Keratinocyte (primary cell): ENCODE results near the gene SIRT7. TPM values are rescaled to one million over a fixed set of nuclear protein-coding genes. Genes with fewer than 3 reads are reported as not detected.

Source experiments
- DNase-seq: peaks from one replicate; pipeline ENCODE4 v3.0.0-alpha.2; 2011; ENCODE audit warnings: low read depth, missing footprints, low spot score
- FAIRE-seq: peaks from 2 replicates; lab custom pipeline; 2011; peaks lifted over from hg19 to GRCh38; lab: Jason Lieb, UNC
- H2AFZ ChIP-seq: 2 replicates; pipeline ENCODE4 v1.6.0; 2012; ENCODE audit warnings: low read length, control low read depth, inconsistent platforms; ENCODE audit not compliant: control insufficient read depth
- H3K27ac ChIP-seq: 2 replicates; pipeline ENCODE4 v1.5.1; 2011; ENCODE audit warnings: low read length; ENCODE audit not compliant: control insufficient read depth, insufficient read depth
- H3K27me3 ChIP-seq: 3 replicates; pipeline ENCODE4 v1.6.0; 2011; ENCODE audit warnings: low read length; ENCODE audit not compliant: control insufficient read depth, insufficient read depth; ENCODE audit errors: extremely low read depth
- H3K36me3 ChIP-seq, 2 experiments: 2 replicates in 1 of 2; 3 replicates in 1 of 2; pipeline ENCODE4 v1.5.1; 2011; ENCODE audit warnings: low read length in 2 of 2, mild to moderate bottlenecking in 1 of 2; ENCODE audit not compliant: control insufficient read depth in 2 of 2, insufficient read depth in 2 of 2; ENCODE audit errors: extremely low read depth in 1 of 2
- H3K4me1 ChIP-seq: 3 replicates; pipeline ENCODE4 v1.5.1; 2011; ENCODE audit warnings: low read length; ENCODE audit not compliant: control insufficient read depth, insufficient read depth; ENCODE audit errors: extremely low read depth
- H3K4me2 ChIP-seq: 3 replicates; pipeline ENCODE4 v1.6.0; 2011; ENCODE audit warnings: low read depth, low read length; ENCODE audit not compliant: control insufficient read depth, insufficient read depth; ENCODE audit errors: extremely low read depth
- H3K4me3 ChIP-seq, 3 experiments: fragments of 200-600 bp in 1 of 3; sonication (generic) in 1 of 3; 2 replicates in 2 of 3; 3 replicates in 1 of 3; pipeline ENCODE4 v1.5.1; 2011 to 2016; ENCODE audit warnings: low read length in 3 of 3, mild to moderate bottlenecking in 3 of 3, control low read depth in 2 of 3, inconsistent platforms in 1 of 3, low read depth in 1 of 3, mixed read lengths in 1 of 3, mixed run types in 1 of 3, moderate library complexity in 1 of 3; ENCODE audit not compliant: control insufficient read depth in 2 of 3, insufficient read depth in 2 of 3; ENCODE audit errors: extremely low read depth in 1 of 3
- H3K79me2 ChIP-seq: 2 replicates; pipeline ENCODE4 v1.6.0; 2012; ENCODE audit warnings: low read length; ENCODE audit not compliant: control insufficient read depth, insufficient read depth
- H3K9ac ChIP-seq: 3 replicates; pipeline ENCODE4 v1.6.0; 2011; ENCODE audit warnings: low read length; ENCODE audit not compliant: control insufficient read depth, insufficient read depth; ENCODE audit errors: extremely low read depth
- H3K9me1 ChIP-seq: 3 replicates; pipeline ENCODE4 v1.6.0; 2011; ENCODE audit warnings: low read length; ENCODE audit not compliant: control insufficient read depth, insufficient read depth; ENCODE audit errors: extremely low read depth
- H3K9me3 ChIP-seq: 2 replicates; pipeline ENCODE4 v1.5.1; 2012; ENCODE audit warnings: low read depth, low read length; ENCODE audit not compliant: control insufficient read depth
- H4K20me1 ChIP-seq: 3 replicates; pipeline ENCODE4 v1.6.0; 2011; ENCODE audit warnings: low read length; ENCODE audit not compliant: control insufficient read depth, insufficient read depth; ENCODE audit errors: extremely low read depth
- EZH2 ChIP-seq: IDR thresholded peaks from one replicate; pipeline ENCODE4 v1.6.1; 2012; ENCODE audit warnings: inconsistent platforms, mild to moderate bottlenecking, low read length, moderate library complexity
- dilution Hi-C: fragments of 300-500 bp; cut with MboI; formaldehyde crosslinking; loops from one replicate; pipeline ENCODE4 v1.7.0; 2020; ENCODE audit warnings: low sequenced_read_pairs; ENCODE audit not compliant: extremely low pct_ligation_motif_present
- polyA plus RNA-seq, 5 experiments: library from polyadenylated mRNA; depleted of rRNA in 3 of 5; stranded (reverse) in 3 of 5; stranded (forward) in 1 of 5; unstranded in 1 of 5; fragments of >200 nt; gene quantifications; 1 replicate in 1 of 5; 2 replicates in 3 of 5; 3 replicates in 1 of 5; pipeline versions ENCODE4 v1.2.1 to v1.2.3, GENCODE V29; 2011 to 2012; ENCODE audit warnings: missing spikeins in 2 of 5, low read depth in 1 of 5, low replicate concordance in 1 of 5
- TF ChIP-seq, protein P1 (sequence below), 3 experiments: IDR thresholded peaks in 1 of 3; conservative IDR thresholded peaks in 1 of 3; optimal IDR thresholded peaks in 1 of 3; 2 replicates in 2 of 3; 3 replicates in 1 of 3; pipeline versions ENCODE3 to v1.5.1; 2011; ENCODE audit warnings: low read length in 3 of 3, mild to moderate bottlenecking in 3 of 3, moderate library complexity in 2 of 3, control low read depth in 1 of 3, inconsistent platforms in 1 of 3; ENCODE audit not compliant: insufficient read depth in 2 of 3; ENCODE audit errors: extremely low read depth in 1 of 3

Gene SIRT7
- polyA plus RNA-seq, 1 donor (not counting 4 experiments of a cell fraction or from before 2014, with no cell fraction given) = 6.9 TPM

DNA sequence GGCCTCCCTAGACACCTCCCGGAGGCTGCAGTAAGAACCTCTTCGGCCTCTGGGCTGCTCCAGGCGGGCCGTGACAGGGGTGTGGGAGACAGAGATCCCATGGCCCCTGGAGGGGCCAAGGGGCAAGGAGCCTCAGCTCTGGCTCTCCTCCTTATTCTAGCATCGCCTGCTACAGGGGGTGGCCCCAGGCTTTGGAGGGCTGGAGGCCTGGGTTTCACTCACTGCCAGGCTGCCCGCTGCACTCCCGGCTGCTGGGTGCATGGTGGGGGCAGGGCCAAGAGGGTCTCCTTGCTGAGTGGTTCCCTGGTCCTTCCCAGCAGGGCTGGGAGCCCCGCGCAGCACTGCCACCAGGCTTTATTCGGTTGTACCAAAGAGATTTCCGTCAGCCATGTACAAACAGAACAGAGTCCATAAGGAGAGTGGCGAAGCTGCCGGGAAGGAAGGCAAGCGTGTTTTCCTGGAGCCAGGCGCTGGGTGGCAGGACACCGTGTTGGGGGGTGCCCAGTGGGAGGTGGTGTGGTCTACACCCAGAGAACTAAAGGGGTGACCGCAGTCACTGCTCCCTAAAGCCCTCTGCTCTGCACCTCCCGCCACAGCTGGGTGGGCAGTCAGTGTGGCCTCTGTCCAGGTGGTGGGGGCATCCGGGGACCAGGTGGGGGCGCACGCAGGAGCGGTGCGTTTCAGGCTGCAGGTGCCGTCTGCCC lies 13.9 kb downstream of the SIRT7 start:
- FAIRE-seq (no peak), DNase-seq (no peak)
- Histone ChIP-seq H4K20me1 (peaks cover 11% of the 10 kb centered on the region), H2AFZ (no peak overlapping the region), H3K27me3 (no peaks in the 10 kb centered on the region), H3K79me2 (peaks cover under 1% of the 10 kb centered on the region), H3K9me1 (no peaks in the 10 kb centered on the region), H3K27ac (no peak overlapping the region), H3K4me1 (peaks cover 18% of the 10 kb centered on the region), H3K4me3 (no peak overlapping the region), H3K9me3 (no peaks in the 10 kb centered on the region), H3K4me2 (no peak overlapping the region), H3K36me3 (peaks cover 26 to 41% of the 10 kb centered on the region in 2 experiments), H3K9ac (no peak overlapping the region)
- TF ChIP-seq, protein P1, sequence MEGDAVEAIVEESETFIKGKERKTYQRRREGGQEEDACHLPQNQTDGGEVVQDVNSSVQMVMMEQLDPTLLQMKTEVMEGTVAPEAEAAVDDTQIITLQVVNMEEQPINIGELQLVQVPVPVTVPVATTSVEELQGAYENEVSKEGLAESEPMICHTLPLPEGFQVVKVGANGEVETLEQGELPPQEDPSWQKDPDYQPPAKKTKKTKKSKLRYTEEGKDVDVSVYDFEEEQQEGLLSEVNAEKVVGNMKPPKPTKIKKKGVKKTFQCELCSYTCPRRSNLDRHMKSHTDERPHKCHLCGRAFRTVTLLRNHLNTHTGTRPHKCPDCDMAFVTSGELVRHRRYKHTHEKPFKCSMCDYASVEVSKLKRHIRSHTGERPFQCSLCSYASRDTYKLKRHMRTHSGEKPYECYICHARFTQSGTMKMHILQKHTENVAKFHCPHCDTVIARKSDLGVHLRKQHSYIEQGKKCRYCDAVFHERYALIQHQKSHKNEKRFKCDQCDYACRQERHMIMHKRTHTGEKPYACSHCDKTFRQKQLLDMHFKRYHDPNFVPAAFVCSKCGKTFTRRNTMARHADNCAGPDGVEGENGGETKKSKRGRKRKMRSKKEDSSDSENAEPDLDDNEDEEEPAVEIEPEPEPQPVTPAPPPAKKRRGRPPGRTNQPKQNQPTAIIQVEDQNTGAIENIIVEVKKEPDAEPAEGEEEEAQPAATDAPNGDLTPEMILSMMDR (optimal IDR thresholded peaks at IDR 0.05 in 1 of 3, IDR thresholded peaks at IDR 0.05 in 1 of 3, conservative IDR thresholded peaks at IDR 0.05 in 1 of 3; ENCODE audit: extremely low read depth in 1 of 3, insufficient read depth in 2 of 3, low read length in 3 of 3) = no peak
- no peak for TF ChIP-seq EZH2
- dilution Hi-C loops = no loop called here

DNA sequence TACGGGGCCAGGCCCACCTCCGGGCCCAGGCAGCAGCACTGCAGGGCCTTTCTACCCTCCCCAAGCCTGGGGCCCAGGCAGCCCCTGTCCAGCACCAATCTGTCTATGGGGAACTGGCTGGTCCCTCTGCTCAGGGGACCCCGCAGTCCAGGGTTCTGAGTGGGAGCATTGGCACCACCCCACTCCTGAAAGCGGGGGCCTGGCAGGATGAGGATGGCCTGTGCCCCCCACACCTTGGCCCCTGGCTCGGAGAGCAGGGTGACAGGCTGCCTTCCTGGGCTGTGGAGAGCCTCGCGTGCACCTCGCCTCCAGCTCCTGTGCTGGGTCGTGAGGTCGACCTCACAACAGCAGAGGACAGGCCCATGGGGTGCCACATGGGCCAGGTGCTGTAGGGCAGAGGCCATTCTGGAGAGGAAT lies 14.6 kb downstream of the SIRT7 start:
- Histone ChIP-seq H3K79me2 (no peaks in the 10 kb centered on the region), H3K4me3 (no peak overlapping the region), H3K9me3 (no peaks in the 10 kb centered on the region), H3K4me2 (no peak overlapping the region), H3K9ac (no peak overlapping the region), H3K27ac (no peak overlapping the region), H3K9me1 (no peaks in the 10 kb centered on the region), H3K27me3 (no peaks in the 10 kb centered on the region), H3K36me3 (peaks cover 25 to 46% of the 10 kb centered on the region in 2 experiments), H3K4me1 (peaks cover 25% of the 10 kb centered on the region), H2AFZ (no peak overlapping the region), H4K20me1 (peaks cover 14% of the 10 kb centered on the region)
- FAIRE-seq (no peak), DNase-seq (no peak)
- TF ChIP-seq EZH2 = no peak
- TF ChIP-seq, protein P1 (optimal IDR thresholded peaks at IDR 0.05 in 1 of 3, IDR thresholded peaks at IDR 0.05 in 1 of 3, conservative IDR thresholded peaks at IDR 0.05 in 1 of 3; ENCODE audit: extremely low read depth in 1 of 3, insufficient read depth in 2 of 3, low read length in 3 of 3) = no peak
- dilution Hi-C loops = no loop called here
